Stimulated activated CD4-positive, alpha-beta T cell treated with anti-CD3 and anti-CD28 coated beads, Interleukin-4, amount 100 ng/mL, for 4 hours (primary cell): ENCODE results near the gene ARSD.
"Not testable (repeated sequence)": the region's sequence is repeated elsewhere in the genome, so short reads cannot be mapped to it uniquely, and the experiment has no call there.

Source experiments
- DNase-seq, 2 experiments: peaks; one replicate each; pipeline ENCODE4 v3.0.0-alpha.2; 2020

ARSD gene

GRCh38 chrX:2890536-2891460, 38.3 kb downstream of the ARSD start:
- not testable (repeated sequence) for DNase-seq

GRCh38 chrX:2889706-2890490, 39.2 kb downstream of the ARSD start:
- not testable (repeated sequence) for DNase-seq

- DNase-seq, result no peak
Observed at GRCh38 chrX:2889045-2889605, 40.0 kb downstream of the ARSD start.

GRCh38 chrX:2888309-2888708, 40.8 kb downstream of the ARSD start:
- DNase-seq, result no peak

GRCh38 chrX:2883770-2884169, 45.4 kb downstream of the ARSD start:
- no peak for DNase-seq

GRCh38 chrX:2879670-2880069, 49.5 kb downstream of the ARSD start:
- no peak for DNase-seq

- no peak for DNase-seq
Observed at GRCh38 chrX:2878563-2878962, 50.6 kb downstream of the ARSD start.

- no peak for DNase-seq
Observed at GRCh38 chrX:2875798-2876399, 53.2 kb downstream of the ARSD start.

GRCh38 chrX:2875136-2875481, 54.0 kb downstream of the ARSD start:
- DNase-seq, result no peak

GRCh38 chrX:2874222-2875135, 54.7 kb downstream of the ARSD start:
- no peak for DNase-seq

GRCh38 chrX:2872671-2873277, 56.4 kb downstream of the ARSD start:
- no peak for DNase-seq

- DNase-seq, result no peak
Observed at GRCh38 chrX:2871831-2872230, 57.3 kb downstream of the ARSD start.

GRCh38 chrX:2870650-2871049, 58.5 kb downstream of the ARSD start:
- DNase-seq, result no peak

GRCh38 chrX:2867206-2867605, 61.9 kb downstream of the ARSD start:
- DNase-seq, result no peak

- no peak for DNase-seq
Observed at GRCh38 chrX:2863646-2864045, 65.5 kb downstream of the ARSD start.

- DNase-seq, result no peak
Observed at GRCh38 chrX:2862404-2862803, 66.7 kb downstream of the ARSD start.

GRCh38 chrX:2859197-2859797, 69.8 kb downstream of the ARSD start:
- DNase-seq, result no peak

GRCh38 chrX:2857566-2857965, 71.6 kb downstream of the ARSD start:
- DNase-seq, result no peak

- no peak for DNase-seq
Observed at GRCh38 chrX:2855761-2856160, 73.4 kb downstream of the ARSD start.

GRCh38 chrX:2854918-2855317, 74.2 kb downstream of the ARSD start:
- DNase-seq, result no peak
